GM11168 (cell line): ENCODE results near the gene TMEM185A.
"Not testable (repeated sequence)": the region's sequence is repeated elsewhere in the genome, so short reads cannot be mapped to it uniquely, and the experiment has no call there.

Experiments
- in situ Hi-C: fragments of 300-500 bp; cut with MboI; formaldehyde crosslinking; loops from one replicate; pipeline ENCODE4 v1.12.0; 2022; ENCODE audit warnings: low sequenced_read_pairs; ENCODE audit not compliant: unreplicated experiment

Gene TMEM185A

GRCh38 chrX:149567621-149568417 is 63.8 kb downstream of the TMEM185A start:
- in situ Hi-C loops = loop anchor here (10.0 to 25.0 kb wide), 2 partner anchors 219 to 357 kb away; partner anchors contain the start of genes HSFX4 and MAGEA9

- in situ Hi-C loops = loop anchor here (10.0 to 25.0 kb wide), 2 partner anchors 224 to 361 kb away; partner anchors contain the start of genes HSFX4 and MAGEA9
Measured at GRCh38 chrX:149563359-149563758, 68.2 kb downstream of the TMEM185A start.

DNA sequence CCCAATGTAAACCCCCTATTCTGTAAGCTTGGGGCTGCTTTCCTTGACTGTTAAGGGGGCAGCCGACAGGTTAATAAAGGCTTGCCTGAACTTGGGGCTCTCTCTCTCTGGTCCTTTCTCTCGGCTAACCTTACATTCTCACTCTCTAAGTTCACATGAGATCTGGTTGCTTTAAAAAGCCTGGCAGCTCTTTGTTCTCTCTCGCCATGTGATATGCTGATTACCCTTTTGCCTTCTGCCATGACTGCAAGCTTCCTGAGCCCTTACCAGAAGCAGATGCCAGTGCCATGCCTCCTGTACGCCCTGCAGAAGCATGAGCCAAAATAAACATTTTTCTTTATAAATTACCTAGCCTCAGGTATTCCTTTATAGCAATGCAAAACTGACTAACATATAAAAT is 76.3 kb downstream of the TMEM185A start:
- in situ Hi-C loops = loop anchor here (25.0 kb wide), 1 partner anchor 232 kb away; the partner anchor contains the start of gene MAGEA9

- in situ Hi-C loops = loop anchor here (25.0 kb wide), 1 partner anchor 235 kb away; the partner anchor contains the start of gene MAGEA9
Measured at GRCh38 chrX:149551939-149552248, 79.7 kb downstream of the TMEM185A start.

GRCh38 chrX:149551245-149551938 is 80.2 kb downstream of the TMEM185A start:
- in situ Hi-C loops = loop anchor here (25.0 kb wide), 1 partner anchor 236 kb away; the partner anchor contains the start of gene MAGEA9

GRCh38 chrX:149550454-149550853 is 81.1 kb downstream of the TMEM185A start:
- in situ Hi-C loops = loop anchor here (25.0 kb wide), 1 partner anchor 237 kb away; the partner anchor contains the start of gene MAGEA9

GRCh38 chrX:149549701-149550100 is 81.9 kb downstream of the TMEM185A start, which contains the start of gene HSFX3:
Gene HSFX3, minus strand, starts transcription at chrX:149549924. Its CDS starts 72 bp downstream, at chrX:149549852.
- in situ Hi-C loops = loop anchor here (25.0 kb wide), 1 partner anchor 238 kb away; the partner anchor contains the start of gene MAGEA9

DNA sequence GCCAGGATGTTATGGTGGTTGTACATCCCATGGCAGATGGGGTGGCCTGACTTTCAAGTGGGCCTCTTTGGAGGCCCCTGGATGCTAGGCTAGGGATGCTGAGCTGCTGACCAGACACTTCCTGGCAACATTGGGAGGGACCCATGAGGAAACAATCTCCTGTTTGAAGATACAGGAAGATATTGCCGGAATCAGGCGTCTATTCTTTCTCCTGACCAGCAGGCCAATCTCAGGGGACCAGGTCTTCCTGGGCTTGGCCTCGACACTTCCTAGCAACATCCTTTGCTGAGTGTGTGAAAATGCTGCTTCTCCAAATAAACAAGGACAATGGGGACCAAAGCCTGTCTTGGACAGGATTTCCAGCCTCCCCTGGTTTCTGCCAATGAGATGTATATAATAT is 83.8 kb downstream of the TMEM185A start:
- in situ Hi-C loops = not testable (repeated sequence)

DNA sequence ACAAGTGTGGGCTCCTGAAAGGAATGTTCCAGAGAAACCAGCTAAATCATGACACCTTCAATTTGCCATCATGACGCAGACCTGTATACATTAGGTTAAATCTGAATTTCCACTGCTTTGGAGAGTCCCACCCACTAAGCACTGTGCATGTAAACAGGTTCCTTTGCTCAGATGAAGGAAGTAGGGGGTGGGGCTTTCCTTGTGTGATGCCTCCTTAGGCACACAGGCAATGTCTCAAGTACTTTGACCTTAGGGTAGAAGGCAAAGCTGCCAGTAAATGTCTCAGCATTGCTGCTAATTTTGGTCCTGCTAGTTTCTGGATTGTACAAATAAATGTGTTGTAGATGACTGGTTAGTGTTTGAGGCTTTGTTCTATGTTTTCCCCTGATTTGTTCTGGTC is 84.6 kb downstream of the TMEM185A start:
- in situ Hi-C loops = not testable (repeated sequence)
